Panc1 (cell line): ENCODE data around the gene SSPN. TPM values are rescaled to one million over a fixed set of nuclear protein-coding genes. Genes with fewer than 3 reads are reported as not detected.

Experiments used
- ATAC-seq: fragments of 200-7000 bp; cut with Tn5 transposase; 2 replicates; pipeline ENCODE4 v1.9.1; 2020; ENCODE audit warnings: mild to moderate bottlenecking, moderate library complexity
- BruUV-seq: library from RNA; stranded (reverse); fragments of 400-500 nt; replicated peaks from 2 replicates; lab custom pipeline; 2021; lab: Mats Ljungman, UMichigan
- CTCF ChIA-PET: fragments of 300-600 bp; sonication (Branson Sonifier 250); formaldehyde crosslinking; loops from one replicate; lab custom pipeline; 2022; ENCODE audit warnings: antibody characterized with exemption; lab: Charles Lee
- POLR2A ChIA-PET: fragments of 300-600 bp; sonication (Branson Sonifier 250); formaldehyde crosslinking; loops from one replicate; lab custom pipeline; 2022; ENCODE audit warnings: antibody characterized with exemption; lab: Charles Lee
- DNase-seq: peaks from one replicate; pipeline ENCODE4 v3.0.0-alpha.2; 2010; ENCODE audit warnings: low read depth, low spot score
- H3K27ac ChIP-seq: 2 replicates; pipeline ENCODE4 v1.5.1; 2011; ENCODE audit warnings: mild to moderate bottlenecking, low read length, inconsistent platforms
- H3K27me3 ChIP-seq: fragments of 200-500 bp; sonication (Bioruptor generic); 2 replicates; pipeline ENCODE4 v1.6.0; 2014; ENCODE audit warnings: low read length, inconsistent platforms; ENCODE audit not compliant: control insufficient read depth, insufficient read depth
- H3K36me3 ChIP-seq: fragments of 200-500 bp; sonication (Bioruptor generic); 2 replicates; pipeline ENCODE4 v1.5.1; 2014; ENCODE audit warnings: inconsistent platforms, mild to moderate bottlenecking, low read length, moderate library complexity; ENCODE audit not compliant: control insufficient read depth, insufficient read depth
- H3K4me1 ChIP-seq: 2 replicates; pipeline ENCODE4 v1.5.1; 2011; ENCODE audit warnings: inconsistent platforms, mild to moderate bottlenecking, low read length, moderate library complexity; ENCODE audit not compliant: control insufficient read depth, insufficient read depth
- H3K4me3 ChIP-seq, 2 experiments: 2 replicates each; pipeline ENCODE4 v1.5.1; 2011 to 2012; ENCODE audit warnings: low read depth in 2 of 2, low read length in 2 of 2, mild to moderate bottlenecking in 2 of 2, inconsistent platforms in 1 of 2, moderate library complexity in 1 of 2
- H3K9me3 ChIP-seq: fragments of 200-500 bp; sonication (Bioruptor generic); 2 replicates; pipeline ENCODE4 v1.5.1; 2014; ENCODE audit warnings: low read depth, mild to moderate bottlenecking, inconsistent platforms, low read length, moderate library complexity; ENCODE audit not compliant: control insufficient read depth, insufficient read depth
- CTCF ChIP-seq: fragments of 450-650 bp; IDR thresholded peaks from 2 replicates; pipeline ENCODE4 v1.5.1; 2017; ENCODE audit warnings: mild to moderate bottlenecking
- POLR2AphosphoS5 ChIP-seq: IDR thresholded peaks from 2 replicates; pipeline ENCODE4 v1.6.1; 2012; ENCODE audit warnings: mild to moderate bottlenecking, low read depth, low read length, moderate library complexity
- REST ChIP-seq, 2 experiments: IDR thresholded peaks; 2 replicates each; pipeline ENCODE4 v1.6.1; 2011 to 2012; ENCODE audit warnings: low read depth in 2 of 2, control low read depth in 1 of 2, low read length in 1 of 2, mild to moderate bottlenecking in 1 of 2, moderate library complexity in 1 of 2; ENCODE audit not compliant: insufficient read depth in 1 of 2
- SIN3A ChIP-seq: IDR thresholded peaks from 2 replicates; pipeline ENCODE4 v1.6.1; 2012; ENCODE audit warnings: low read depth, mild to moderate bottlenecking, low read length, moderate library complexity, borderline replicate concordance; ENCODE audit not compliant: insufficient read depth
- TCF7L2 ChIP-seq: IDR thresholded peaks from 2 replicates; pipeline ENCODE4 v1.6.1; 2011; ENCODE audit warnings: mild to moderate bottlenecking, low read depth, low read length, inconsistent platforms
- in situ Hi-C: cut with HindIII; loops from 2 replicates; pipeline ENCODE4 v1.10.0; 2016; ENCODE audit warnings: low sequenced_read_pairs, low pct_unique_long_range_greater_than_20kb
- intact Hi-C: fragments of 100-400 bp; cut with micrococcal nuclease; formaldehyde crosslinking; loops from one replicate; pipeline ENCODE4 v1.10.0; 2022; ENCODE audit not compliant: unreplicated experiment
- total RNA-seq: library from RNA; stranded (reverse); gene quantifications from one replicate; pipeline ENCODE4 v1.2.1, GENCODE V29; 2021; ENCODE audit not compliant: unreplicated experiment

SSPN gene
- total RNA-seq, 1 experiment from 2014 or later = 23.4 TPM

DNA sequence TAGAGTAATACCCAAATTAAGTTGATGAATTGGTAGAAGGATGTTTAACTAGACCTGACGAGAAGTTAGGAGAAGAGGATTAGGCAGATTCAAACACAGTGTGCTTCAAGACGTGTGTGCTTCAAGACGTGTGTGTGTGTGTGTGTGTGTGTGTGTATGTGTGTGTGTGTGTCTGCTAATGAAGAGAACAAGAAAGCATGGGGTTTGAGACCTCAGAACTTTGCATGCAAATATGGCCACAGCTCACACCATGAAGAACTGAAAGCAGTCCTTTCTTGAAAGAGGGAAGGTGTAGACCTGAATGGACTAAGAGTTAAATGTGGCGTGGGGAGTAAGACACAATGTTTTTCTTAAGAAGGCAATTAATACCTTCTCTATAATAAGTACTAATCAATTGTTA is 32.5 kb upstream of the SSPN start:
- in situ Hi-C loops = no loop called here
- Histone ChIP-seq H3K4me3 (no peak overlapping the region), H3K9me3 (no peaks in the 10 kb centered on the region), H3K27me3 (no peaks in the 10 kb centered on the region), H3K36me3 (no peaks in the 10 kb centered on the region), H3K27ac (no peak overlapping the region), H3K4me1 (no peaks in the 10 kb centered on the region)
- TF ChIP-seq POLR2AphosphoS5 (no peak), CTCF (no peak), REST (IDR thresholded peaks at IDR 0.05; ENCODE audit: insufficient read depth in 1 of 2, low read depth in 2 of 2, low read length in 1 of 2) (no peak), SIN3A (no peak), TCF7L2 (no peak)
- ChIA-PET CTCF (no interaction called here), POLR2A (no interaction called here)
- no TSS peak for BruUV-seq
- DNase-seq (no peak), ATAC-seq (no peak)
- intact Hi-C loops = no loop called here

DNA sequence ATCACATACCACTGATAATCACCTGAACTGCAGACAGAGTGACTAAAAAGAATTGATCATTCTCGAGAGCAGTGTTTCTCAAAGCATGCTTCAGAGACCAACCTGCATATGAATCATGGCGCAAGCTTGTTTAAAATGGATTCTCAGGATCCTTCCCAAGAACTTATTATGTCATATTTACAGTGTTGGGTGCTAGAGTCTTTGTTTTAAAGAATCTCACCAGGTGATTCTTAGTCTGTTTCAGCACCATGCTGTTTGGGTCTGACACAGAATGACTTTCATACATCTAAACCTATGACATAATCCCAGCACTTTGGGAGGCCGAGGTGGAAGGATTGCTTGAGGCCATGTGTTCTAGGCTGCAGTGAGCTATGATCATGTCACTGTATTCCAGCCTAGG is 31.3 kb upstream of the SSPN start:
- DNase-seq (no peak), ATAC-seq (no peak)
- Histone ChIP-seq H3K27ac (no peak overlapping the region), H3K36me3 (no peaks in the 10 kb centered on the region), H3K4me3 (no peak overlapping the region), H3K4me1 (no peaks in the 10 kb centered on the region), H3K9me3 (no peaks in the 10 kb centered on the region), H3K27me3 (no peaks in the 10 kb centered on the region)
- TF ChIP-seq CTCF (no peak), REST (IDR thresholded peaks at IDR 0.05; ENCODE audit: insufficient read depth in 1 of 2, low read depth in 2 of 2, low read length in 1 of 2) (no peak), POLR2AphosphoS5 (no peak), SIN3A (no peak), TCF7L2 (no peak)
- in situ Hi-C loops = no loop called here
- POLR2A ChIA-PET = no interaction called here
- intact Hi-C loops = no loop called here
- CTCF ChIA-PET = no interaction called here
- no TSS peak for BruUV-seq
